ENCODE results near the gene TAS2R9. TPM values are rescaled to one million over a fixed set of nuclear protein-coding genes. Genes with fewer than 3 reads are reported as not detected.

The TAS2R9 gene
- total and polyA plus RNA-seq, 8 donors = 0.73 TPM; not detected in 7

GRCh38 chr12:10849425-10849878 lies 39.5 kb upstream of the TAS2R9 start, which contains the start of gene PRR4:
PRR4 (minus strand) TSS chr12:10849475; CDS start chr12:10849437, 38 bp downstream.
- Histone ChIP-seq H3K27me3 (no peaks in the 10 kb centered on the region), H3K27ac (no peak within 1 kb of the TSS), H3K4me3 (no peak within 1 kb of the TSS), H3K9me3 (no peaks in the 10 kb centered on the region), H3K4me1 (no peaks in the 10 kb centered on the region), H3K36me3 (peaks cover 0 to 12% (median 9%) of the 10 kb centered on the region in 4 donors)
- TF ChIP-seq POLR2A (IDR thresholded peaks at IDR 0.05) = no peak
- TF ChIP-seq CTCF (IDR thresholded peaks at IDR 0.05) = no peak
- no peak for TF ChIP-seq EP300 (IDR thresholded peaks at IDR 0.05)
- no peak for TF ChIP-seq POLR2AphosphoS5 (IDR thresholded peaks at IDR 0.05)
- WGBS, 5 donors = 54 to 74% (median 59%) methylated on average over 4 of the region's 4 CpGs
- peak in 1 of 2 donors; percentile 6 for DNase-seq
- intact Hi-C loops (cut with DNase I; ENCODE audit: low total_unique reads) = no loop called here

- H3K27ac ChIP-seq = no peak overlapping the region
- peaks cover 0 to 16% (median 14%) of the 10 kb centered on the region in 4 donors for H3K36me3 ChIP-seq
- intact Hi-C loops (cut with DNase I; ENCODE audit: low total_unique reads) = no loop called here
- WGBS, 5 donors = 25 to 52% (median 38%) methylated on average over 2 of the region's 2 CpGs
- no peak overlapping the region for H3K4me3 ChIP-seq
- no peaks in the 10 kb centered on the region for H3K4me1 ChIP-seq
- DNase-seq = no peak
- no peaks in the 10 kb centered on the region for H3K9me3 ChIP-seq
- H3K27me3 ChIP-seq = no peaks in the 10 kb centered on the region
- no peak for TF ChIP-seq POLR2AphosphoS5 (IDR thresholded peaks at IDR 0.05)
- no peak for TF ChIP-seq POLR2A (IDR thresholded peaks at IDR 0.05)
Observed at GRCh38 chr12:10847744-10848143, 37.8 kb upstream of the TAS2R9 start.

GRCh38 chr12:10842862-10843261 lies 32.9 kb upstream of the TAS2R9 start:
- 92 to 100% (median 97%) methylated on average over 2 of the region's 2 CpGs for WGBS, 5 donors
- Histone ChIP-seq H3K4me3 (no peak overlapping the region), H3K9me3 (no peaks in the 10 kb centered on the region), H3K27ac (no peak overlapping the region), H3K27me3 (no peaks in the 10 kb centered on the region), H3K4me1 (no peaks in the 10 kb centered on the region), H3K36me3 (peaks cover 0 to 23% (median 14%) of the 10 kb centered on the region in 4 donors)
- no peak for DNase-seq
- TF ChIP-seq POLR2A (IDR thresholded peaks at IDR 0.05) (no peak), POLR2AphosphoS5 (IDR thresholded peaks at IDR 0.05) (no peak), EP300 (IDR thresholded peaks at IDR 0.05) (no peak), CTCF (IDR thresholded peaks at IDR 0.05) (no peak)
- intact Hi-C loops (cut with DNase I; ENCODE audit: low total_unique reads) = no loop called here

GRCh38 chr12:10838461-10838860 lies 28.5 kb upstream of the TAS2R9 start:
- no peak overlapping the region for H3K4me3 ChIP-seq
- no peaks in the 10 kb centered on the region for H3K4me1 ChIP-seq
- TF ChIP-seq CTCF (IDR thresholded peaks at IDR 0.05) (no peak), EP300 (IDR thresholded peaks at IDR 0.05) (no peak), POLR2AphosphoS5 (IDR thresholded peaks at IDR 0.05) (no peak), POLR2A (IDR thresholded peaks at IDR 0.05) (no peak)
- H3K27ac ChIP-seq = no peak overlapping the region
- H3K9me3 ChIP-seq = peaks cover 0 to 7% (median 3%) of the 10 kb centered on the region in 4 donors
- intact Hi-C loops (cut with DNase I; ENCODE audit: low total_unique reads) = no loop called here
- no peak for DNase-seq
- H3K36me3 ChIP-seq = peaks cover 0 to 19% (median 3%) of the 10 kb centered on the region in 4 donors
- H3K27me3 ChIP-seq = no peaks in the 10 kb centered on the region
- 85 to 92% (median 88%) methylated on average over 3 of the region's 3 CpGs for WGBS, 5 donors

- DNase-seq = no peak
- H3K9me3 ChIP-seq = no peaks in the 10 kb centered on the region
Observed at GRCh38 chr12:10829994-10830393, 20.0 kb upstream of the TAS2R9 start.

More at GRCh38 chr12:10829994-10830393, 20.0 kb upstream of the TAS2R9 start:
- Histone ChIP-seq H3K27ac (no peak overlapping the region), H3K27me3 (no peaks in the 10 kb centered on the region), H3K4me1 (no peaks in the 10 kb centered on the region), H3K36me3 (no peaks in the 10 kb centered on the region), H3K4me3 (no peak overlapping the region)
- intact Hi-C loops (cut with DNase I; ENCODE audit: low total_unique reads) = no loop called here
- 91 to 97% (median 96%) methylated on average over 1 of the region's 1 CpG for WGBS, 5 donors
- TF ChIP-seq CTCF (IDR thresholded peaks at IDR 0.05) (no peak), EP300 (IDR thresholded peaks at IDR 0.05) (no peak), POLR2A (IDR thresholded peaks at IDR 0.05) (no peak), POLR2AphosphoS5 (IDR thresholded peaks at IDR 0.05) (no peak)
